NCI-H1694 treated with DMSO at 0.1 percent for 48 hours (cell line): ENCODE measurements around the gene TAP1.
A peak's percentile ranks its signal among the peaks of the same experiment; 100 is the strongest.

Source experiments
- DNase-seq: peaks from one replicate; lab custom pipeline; 2025; lab: John Stamatoyannopoulos, UW

Gene TAP1

GRCh38 chr6:32862725-32863124, 9.2 kb upstream of the TAP1 start:
- DNase-seq: no peak

GRCh38 chr6:32860674-32861073, 7.2 kb upstream of the TAP1 start:
- DNase-seq: no peak

- no peak for DNase-seq
Measured at GRCh38 chr6:32858194-32858593, 4.7 kb upstream of the TAP1 start.

DNA sequence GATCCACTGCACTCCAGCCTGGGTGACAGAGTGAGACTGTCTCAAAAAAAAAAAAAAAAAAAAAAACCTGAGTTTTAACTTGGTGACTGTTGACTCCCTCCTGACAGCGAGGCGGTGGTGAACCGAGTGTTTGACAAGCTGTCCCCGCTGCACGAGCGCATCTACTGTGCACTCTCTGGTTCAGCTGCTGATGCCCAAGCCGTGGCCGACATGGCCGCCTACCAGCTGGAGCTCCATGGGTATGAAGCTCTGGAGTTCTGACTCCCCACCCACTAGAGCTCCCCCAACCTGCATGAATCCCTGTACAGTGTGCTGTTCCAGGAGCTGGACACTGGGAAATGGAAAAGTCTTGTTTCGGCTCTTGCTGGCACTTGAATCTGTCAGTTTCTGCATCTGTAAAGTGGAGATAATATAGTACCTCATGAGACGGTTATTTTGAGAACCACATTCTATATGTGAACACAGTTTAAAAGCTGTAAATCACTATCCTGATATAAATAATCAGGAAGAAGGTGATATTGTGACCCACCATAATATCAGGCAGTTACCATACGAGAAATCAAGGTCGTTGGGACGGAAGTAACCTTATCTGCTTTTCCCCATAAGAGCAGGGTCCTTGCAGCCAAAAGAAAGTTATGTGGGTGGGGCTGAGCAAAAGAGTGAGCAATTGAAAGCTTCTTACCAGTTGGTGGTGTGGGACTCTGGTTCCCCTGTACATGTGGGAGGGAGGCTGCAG, 3.8 kb upstream of the TAP1 start:
- DNase-seq: no peak

- DNase-seq: no peak
Measured at GRCh38 chr6:32855467-32856174, 2.1 kb upstream of the TAP1 start.

DNA sequence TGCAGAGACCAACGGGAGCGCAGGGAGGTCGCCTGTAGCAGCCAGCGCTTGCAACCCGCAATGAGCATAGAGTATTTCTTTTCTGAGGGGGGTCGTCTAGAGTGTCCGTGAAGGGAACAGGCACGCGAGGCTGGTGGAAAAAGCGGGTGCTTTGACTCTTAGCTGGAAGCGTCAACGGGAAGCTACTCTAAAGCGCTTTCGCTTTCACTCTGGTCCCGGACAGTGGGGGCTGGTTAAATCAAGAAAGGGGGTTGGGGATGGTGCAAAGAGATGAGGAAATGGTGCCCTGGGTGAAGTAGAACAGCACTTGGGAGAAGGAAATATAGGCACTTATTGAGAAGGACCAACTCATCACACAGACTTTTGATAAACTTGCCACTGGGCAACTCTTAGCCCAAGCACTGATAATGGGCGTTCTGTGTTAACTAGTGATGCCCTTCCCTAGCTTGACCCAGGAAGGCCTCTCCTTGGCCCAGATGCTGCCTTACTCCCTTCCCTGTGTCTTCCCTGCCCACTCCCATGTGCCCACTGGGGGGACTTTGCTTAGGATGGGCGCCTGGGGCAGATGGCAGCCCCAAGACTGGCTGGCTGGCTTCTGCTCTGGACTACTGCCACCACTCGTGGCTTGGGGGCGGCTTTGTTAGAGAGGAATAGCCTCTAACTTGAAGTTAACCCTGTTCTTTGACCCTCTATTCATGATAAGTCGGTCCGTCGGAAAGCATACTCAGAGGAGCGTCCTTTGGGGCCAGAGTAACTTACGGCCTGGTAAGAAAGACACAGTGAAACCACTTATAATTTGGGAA, 1.1 kb upstream of the TAP1 start:
- no peak for DNase-seq

GRCh38 chr6:32852844-32853540, 512 bp downstream of the TAP1 start:
- DNase-seq: no peak

GRCh38 chr6:32852018-32852843, 1.3 kb downstream of the TAP1 start:
- no peak for DNase-seq

- no peak for DNase-seq
Measured at GRCh38 chr6:32851025-32851424, 2.5 kb downstream of the TAP1 start.

DNA sequence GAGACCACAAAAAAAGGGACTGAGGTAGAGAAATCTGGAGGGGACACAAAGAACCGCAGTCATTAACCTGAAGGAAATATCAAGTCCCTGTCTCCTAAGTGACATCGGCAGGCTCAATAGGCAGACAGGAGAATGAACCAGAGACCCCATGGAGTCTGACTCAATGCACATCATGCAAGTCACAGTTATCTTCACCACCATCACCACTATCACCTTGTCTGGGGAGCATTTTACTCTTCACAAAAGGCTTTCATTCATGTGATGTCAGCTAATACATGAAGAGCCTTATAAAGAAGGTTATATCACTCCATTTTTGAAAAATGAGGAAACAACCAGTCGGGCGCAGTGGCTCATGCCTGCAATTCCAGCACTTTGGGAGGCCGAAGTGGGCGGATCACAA, 4.4 kb downstream of the TAP1 start:
- no peak for DNase-seq

DNA sequence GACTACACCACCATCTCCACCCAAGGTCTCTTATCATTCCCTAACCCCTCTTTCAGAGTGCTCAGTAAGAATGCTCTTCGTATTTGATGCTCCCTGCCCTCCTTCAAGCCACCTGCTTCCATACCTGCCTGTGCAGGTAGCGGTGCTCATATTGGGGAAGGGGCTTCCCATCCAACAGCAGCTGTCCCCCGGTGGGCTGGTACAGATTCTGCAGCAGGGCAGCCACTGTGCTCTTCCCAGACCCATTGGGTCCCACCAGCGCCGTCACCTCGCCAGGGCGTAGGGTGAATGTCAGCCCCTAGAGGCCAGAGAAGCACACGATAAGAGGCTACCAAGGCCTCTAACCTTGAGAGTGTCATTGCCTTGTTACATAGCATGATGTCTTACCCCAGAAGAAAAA, 5.7 kb downstream of the TAP1 start:
- DNase-seq: no peak

DNA sequence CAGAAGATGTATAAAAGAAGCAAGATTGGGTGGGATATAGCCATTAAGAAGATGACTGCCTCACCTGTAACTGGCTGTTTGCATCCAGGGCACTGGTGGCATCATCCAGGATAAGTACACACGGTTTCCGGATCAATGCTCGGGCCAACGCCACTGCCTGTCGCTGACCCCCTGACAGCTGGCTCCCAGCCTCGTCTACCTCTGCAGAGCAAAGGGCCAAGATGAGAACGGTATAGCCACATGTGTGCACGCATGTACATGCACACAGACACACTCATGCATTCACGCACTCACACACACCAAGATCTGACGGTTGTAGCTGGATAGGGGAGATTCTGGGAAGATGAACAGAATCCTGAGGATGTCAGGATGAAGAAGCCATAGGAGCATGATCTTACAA, 6.5 kb downstream of the TAP1 start:
- no peak for DNase-seq

DNA sequence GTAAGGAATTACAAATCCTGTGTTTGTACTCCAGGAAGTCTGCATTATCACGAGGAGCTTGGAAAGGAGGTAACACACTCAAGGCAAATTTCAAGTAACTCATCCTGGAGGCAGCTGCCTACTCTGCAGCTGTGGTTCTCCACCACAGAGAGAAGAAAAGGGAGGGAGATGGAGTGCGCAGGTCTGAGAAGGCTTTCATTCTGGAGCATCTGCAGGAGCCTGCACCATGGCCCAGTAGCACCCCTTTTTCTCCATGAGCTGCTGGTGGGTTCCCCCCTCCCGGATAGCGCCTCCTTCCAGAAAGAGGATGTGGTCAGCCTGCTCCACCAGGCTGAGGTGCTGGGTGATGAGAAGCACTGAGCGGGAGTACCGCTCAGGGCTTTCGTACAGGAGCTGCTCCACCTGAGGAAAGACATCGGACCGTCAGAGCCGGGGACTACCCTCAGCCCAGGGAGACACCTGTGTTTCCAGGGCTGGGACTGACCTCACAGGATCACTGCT, 8.1 kb downstream of the TAP1 start:
- DNase-seq: no peak

DNA sequence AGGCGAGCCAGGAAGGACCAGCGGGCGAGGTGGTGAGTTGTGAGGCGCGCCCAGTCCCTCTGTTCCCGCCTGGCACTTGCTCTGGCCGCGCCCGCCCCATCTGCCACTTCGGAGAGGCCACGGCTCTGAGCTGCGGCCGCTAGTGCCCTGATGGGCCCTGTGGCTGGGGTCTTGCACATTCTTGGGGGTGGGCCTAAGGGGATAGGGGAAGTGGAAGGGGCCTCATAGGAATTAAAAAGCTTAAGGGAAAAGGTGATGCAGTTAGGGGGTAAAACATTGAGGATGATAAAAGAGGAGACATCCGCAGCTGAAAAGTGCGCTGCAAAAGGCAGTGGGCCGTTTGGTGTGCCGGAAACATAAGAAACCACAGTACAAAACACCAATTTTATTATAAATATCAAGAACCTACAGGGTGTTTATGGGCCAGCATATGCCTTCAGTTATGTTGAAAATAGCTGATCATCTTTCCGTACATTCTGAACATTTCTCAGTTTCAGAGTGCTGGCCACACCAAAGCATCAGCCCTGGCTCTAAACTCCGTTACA, 8.6 kb downstream of the TAP1 start:
- DNase-seq: no peak

GRCh38 chr6:32843979-32844838, 9.3 kb downstream of the TAP1 start, which contains the start of gene PSMB8:
PSMB8 (minus strand) TSS chr6:32844047; CDS start chr6:32843996, 51 bp downstream.
- peak; percentile 87 for DNase-seq

DNA sequence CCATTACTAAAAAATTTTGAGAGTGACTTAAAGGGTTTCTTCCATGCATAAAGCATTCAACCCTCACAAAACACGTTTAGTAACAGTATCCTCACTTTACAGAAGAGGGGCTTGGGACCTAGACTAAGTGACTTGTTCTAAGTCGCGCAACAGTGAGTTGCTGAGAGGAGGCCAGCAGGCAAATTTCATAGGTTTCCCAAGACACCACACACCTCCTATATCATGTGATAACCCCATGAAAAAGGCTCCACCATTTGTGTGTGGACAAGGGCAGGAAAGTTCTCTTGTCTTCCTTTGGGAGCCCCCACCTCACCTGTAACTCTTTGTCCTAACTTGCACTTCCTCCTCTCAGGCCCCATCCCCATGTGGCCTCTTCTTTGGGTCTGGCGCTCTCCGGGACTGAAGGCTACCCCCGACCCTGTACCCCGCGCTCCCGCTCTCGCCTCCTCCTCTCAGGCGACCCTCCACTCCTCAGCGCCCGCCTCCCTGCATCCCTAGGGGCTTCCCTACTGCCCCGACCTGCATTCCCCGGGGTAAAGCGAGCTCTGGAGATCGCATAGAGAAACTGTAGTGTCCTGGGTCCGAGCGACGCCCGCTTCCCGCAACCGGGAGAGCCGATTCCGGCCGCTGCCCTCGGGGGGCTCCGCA, 10.0 kb downstream of the TAP1 start:
- DNase-seq: no peak

- DNase-seq: no peak
Measured at GRCh38 chr6:32842690-32843089, 10.8 kb downstream of the TAP1 start.

- DNase-seq: no peak
Measured at GRCh38 chr6:32842021-32842650, 11.4 kb downstream of the TAP1 start.
